Activated CD4-positive, alpha-beta T cell treated with anti-CD3 and anti-CD28 coated beads for 4 hours (primary cell): ENCODE results near the gene GP1BA.

Source experiments
- DNase-seq, 2 donors: peaks; one replicate each; pipeline ENCODE4 v3.0.0-alpha.2; 2020

Gene GP1BA

GRCh38 chr17:4938688-4939545 is 6.8 kb downstream of the GP1BA start:
- no peak for DNase-seq

GRCh38 chr17:4939546-4939795 is 7.4 kb downstream of the GP1BA start:
- DNase-seq = peak in 1 of 2 donors; percentile 31

- peak; percentile 95 to 96 for DNase-seq
Observed at GRCh38 chr17:4939796-4940554, 7.9 kb downstream of the GP1BA start, which contains the start of the genes RNF167 and SLC25A11. RNF167 (plus strand) TSS chr17:4940268; CDS start chr17:4940910, 642 bp downstream. SLC25A11 (minus strand) TSS chr17:4940046; CDS start chr17:4939910, 136 bp downstream.

- DNase-seq = peak in 1 of 2 donors; percentile 37
Observed at GRCh38 chr17:4940555-4941318, 8.7 kb downstream of the GP1BA start.

GRCh38 chr17:4941319-4941610 is 9.2 kb downstream of the GP1BA start:
- no peak for DNase-seq

GRCh38 chr17:4942760-4943508 is 10.9 kb downstream of the GP1BA start:
- DNase-seq = no peak

GRCh38 chr17:4944163-4944553 is 12.1 kb downstream of the GP1BA start:
- peak in 1 of 2 donors; percentile 47 for DNase-seq

- DNase-seq = peak in 1 of 2 donors; percentile 28
Observed at GRCh38 chr17:4944554-4945175, 12.6 kb downstream of the GP1BA start.

GRCh38 chr17:4945176-4945943 is 13.3 kb downstream of the GP1BA start:
- peak; percentile 84 to 87 for DNase-seq

GRCh38 chr17:4945944-4946280 is 13.8 kb downstream of the GP1BA start:
- DNase-seq = no peak

GRCh38 chr17:4946312-4946976 is 14.4 kb downstream of the GP1BA start:
- DNase-seq = no peak

GRCh38 chr17:4947010-4947410 is 14.9 kb downstream of the GP1BA start:
- no peak for DNase-seq

GRCh38 chr17:4947411-4948165 is 15.5 kb downstream of the GP1BA start:
- DNase-seq = peak; percentile 66 to 67

- DNase-seq = peak; percentile 92
Observed at GRCh38 chr17:4948166-4948930, 16.3 kb downstream of the GP1BA start, which contains the start of gene PFN1. PFN1 (minus strand) TSS chr17:4948530; CDS start chr17:4948394, 136 bp downstream.

- peak; percentile 58 to 74 for DNase-seq
Observed at GRCh38 chr17:4948931-4949320, 16.8 kb downstream of the GP1BA start.

- peak; percentile 75 to 84 for DNase-seq
Observed at GRCh38 chr17:4949321-4950074, 17.4 kb downstream of the GP1BA start.

- DNase-seq = peak in 1 of 2 donors; percentile 74
Observed at GRCh38 chr17:4950075-4950745, 18.1 kb downstream of the GP1BA start.

- no peak for DNase-seq
Observed at GRCh38 chr17:4950746-4951204, 18.7 kb downstream of the GP1BA start, which contains the start of gene ENO3. ENO3 (plus strand) TSS chr17:4951119; CDS start chr17:4951830, 711 bp downstream.
